ENCODE results near the gene EEF1AKMT3.
"Not testable (repeated sequence)": the region's sequence is repeated elsewhere in the genome, so short reads cannot be mapped to it uniquely, and the experiment has no call there.

DNA sequence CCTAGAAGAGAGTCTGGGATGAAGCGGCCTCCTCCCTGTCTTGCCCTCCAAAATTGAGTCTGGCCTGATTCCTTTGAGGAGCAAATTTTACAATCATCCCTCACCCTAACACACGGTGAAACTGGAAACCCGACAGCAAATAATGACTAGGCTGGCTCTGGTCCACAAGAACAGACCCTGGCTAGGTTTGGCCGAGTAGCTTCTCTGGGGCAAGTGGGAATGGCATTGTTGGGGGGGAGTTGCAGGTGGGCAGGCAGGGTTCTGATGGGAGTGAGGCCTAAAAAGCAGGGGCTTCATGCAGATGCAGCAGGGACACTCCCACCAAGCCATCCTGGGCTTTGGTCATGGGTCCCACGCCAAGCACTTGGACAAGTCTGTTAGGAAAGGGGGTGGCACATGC lies 48.6 kb downstream of the EEF1AKMT3 start:
- TF ChIP-seq, protein P1, sequence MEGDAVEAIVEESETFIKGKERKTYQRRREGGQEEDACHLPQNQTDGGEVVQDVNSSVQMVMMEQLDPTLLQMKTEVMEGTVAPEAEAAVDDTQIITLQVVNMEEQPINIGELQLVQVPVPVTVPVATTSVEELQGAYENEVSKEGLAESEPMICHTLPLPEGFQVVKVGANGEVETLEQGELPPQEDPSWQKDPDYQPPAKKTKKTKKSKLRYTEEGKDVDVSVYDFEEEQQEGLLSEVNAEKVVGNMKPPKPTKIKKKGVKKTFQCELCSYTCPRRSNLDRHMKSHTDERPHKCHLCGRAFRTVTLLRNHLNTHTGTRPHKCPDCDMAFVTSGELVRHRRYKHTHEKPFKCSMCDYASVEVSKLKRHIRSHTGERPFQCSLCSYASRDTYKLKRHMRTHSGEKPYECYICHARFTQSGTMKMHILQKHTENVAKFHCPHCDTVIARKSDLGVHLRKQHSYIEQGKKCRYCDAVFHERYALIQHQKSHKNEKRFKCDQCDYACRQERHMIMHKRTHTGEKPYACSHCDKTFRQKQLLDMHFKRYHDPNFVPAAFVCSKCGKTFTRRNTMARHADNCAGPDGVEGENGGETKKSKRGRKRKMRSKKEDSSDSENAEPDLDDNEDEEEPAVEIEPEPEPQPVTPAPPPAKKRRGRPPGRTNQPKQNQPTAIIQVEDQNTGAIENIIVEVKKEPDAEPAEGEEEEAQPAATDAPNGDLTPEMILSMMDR (IDR thresholded peaks at IDR 0.05): not testable (repeated sequence)
- not testable (repeated sequence) for TF ChIP-seq POLR2AphosphoS5, EP300 (IDR thresholded peaks at IDR 0.05)

All from stomach (tissue), 4 donors.